Measurements from ENCODE around the gene ZBTB38. TPM values are rescaled to one million over a fixed set of nuclear protein-coding genes. Genes with fewer than 3 reads are reported as not detected.

The ZBTB38 gene
- total RNA-seq, 1 donor from 2014 or later, result 102 TPM

GRCh38 chr3:141395005-141395589, 26.8 kb downstream of the ZBTB38 start:
- intact Hi-C loops (cut with DNase I), result no loop called here
- no peak for ATAC-seq
- DNase-seq (ENCODE audit: missing footprints), result no peak

DNA sequence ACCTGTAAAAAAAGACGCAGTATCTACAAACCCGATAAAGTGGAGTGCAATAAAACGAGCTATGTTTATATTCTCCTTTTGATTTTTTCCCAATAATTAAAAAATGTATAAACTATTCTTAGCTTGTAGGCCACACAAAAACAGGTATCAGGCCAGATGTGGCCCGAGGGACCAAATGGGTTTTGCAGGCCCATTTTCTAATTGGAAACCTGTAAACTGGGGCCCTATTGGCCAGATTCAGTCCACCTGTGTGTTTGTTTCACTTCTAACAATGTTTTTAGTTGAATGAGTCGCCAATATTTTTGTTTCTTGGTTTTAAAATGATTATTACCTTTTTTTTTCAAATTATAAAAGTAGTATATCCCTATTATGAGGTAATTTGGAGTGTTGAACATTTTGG, 29.7 kb downstream of the ZBTB38 start:
- intact Hi-C loops (cut with DNase I), result no loop called here
- DNase-seq (ENCODE audit: missing footprints) (no peak), ATAC-seq (no peak)

GRCh38 chr3:141399200-141399599, 30.9 kb downstream of the ZBTB38 start:
- ATAC-seq (no peak), DNase-seq (ENCODE audit: missing footprints) (no peak)
- intact Hi-C loops (cut with DNase I), result no loop called here

GRCh38 chr3:141400073-141400971, 32.0 kb downstream of the ZBTB38 start:
- DNase-seq (ENCODE audit: missing footprints) (no peak), ATAC-seq (no peak)
- intact Hi-C loops (cut with DNase I), result no loop called here

DNA sequence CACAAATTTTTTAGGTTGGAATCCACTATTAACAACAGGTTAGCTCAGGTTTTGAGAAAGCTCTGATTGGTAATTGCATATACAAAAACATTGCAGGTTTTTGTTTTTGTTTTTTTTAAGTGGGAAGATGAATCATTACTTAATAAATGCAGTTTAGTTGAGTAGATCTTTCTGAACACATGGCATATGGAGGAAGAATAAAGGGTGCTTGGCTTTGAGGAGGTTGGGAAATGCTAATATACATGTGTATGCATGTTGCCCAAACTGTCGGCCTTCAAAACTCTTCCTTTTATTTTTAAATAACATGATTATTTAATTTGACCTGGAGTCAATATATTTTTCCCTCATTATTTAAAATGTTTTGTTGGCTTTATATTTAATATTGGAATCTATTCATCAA, 32.8 kb downstream of the ZBTB38 start:
- ATAC-seq, result no peak
- DNase-seq (ENCODE audit: missing footprints), result no peak
- intact Hi-C loops (cut with DNase I), result no loop called here

DNA sequence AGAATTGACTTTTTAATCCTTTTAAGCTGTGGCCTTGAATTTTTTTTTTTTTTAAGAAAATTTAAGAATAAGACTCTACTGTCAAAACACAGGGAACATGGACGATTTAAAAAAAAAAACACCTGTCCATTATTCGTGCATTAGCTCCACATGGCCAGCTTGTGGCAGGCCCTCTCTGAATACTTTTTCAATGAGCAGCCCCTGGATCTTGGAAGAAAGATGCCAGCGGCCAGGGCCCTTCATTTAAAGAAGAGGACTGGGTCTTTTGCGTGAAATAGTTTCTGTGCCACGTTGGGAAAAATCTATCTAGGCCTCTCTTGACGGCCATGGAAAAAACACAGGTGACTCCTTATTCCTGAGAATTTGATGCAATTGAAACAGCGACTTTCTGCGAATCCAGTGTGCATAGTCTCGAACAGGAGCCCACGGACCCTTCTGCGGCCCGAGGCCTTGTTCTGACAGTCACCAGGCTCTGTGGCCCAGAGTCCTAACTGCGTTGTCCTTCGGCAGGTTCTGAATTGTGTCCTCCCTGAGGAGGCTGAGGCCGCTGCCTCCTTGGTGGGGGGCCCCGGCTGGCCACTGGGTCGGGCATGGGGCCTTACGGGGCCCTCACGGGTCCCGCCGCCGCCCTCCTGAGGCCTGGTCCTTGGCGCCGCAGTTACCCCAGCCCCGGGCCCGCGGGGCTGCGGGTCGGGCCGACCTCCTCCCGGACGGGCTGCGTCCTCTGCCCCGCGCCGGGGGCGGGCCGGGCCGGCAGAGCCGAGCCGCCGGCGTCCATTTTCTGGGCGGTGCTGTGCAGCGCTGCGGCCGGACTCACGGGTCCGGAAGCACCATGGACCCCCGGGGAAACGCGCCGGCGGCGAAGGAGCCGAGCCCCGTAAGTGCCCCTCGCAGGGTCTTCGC, 33.5 kb downstream of the ZBTB38 start:
- intact Hi-C loops (cut with DNase I), result loop anchor here (2.0 kb wide), 2 partner anchors 33 to 41 kb away; partner anchors contain the start of gene ZBTB38
- DNase-seq (ENCODE audit: missing footprints) (peak; percentile 86), ATAC-seq (peak; percentile 78)

DNA sequence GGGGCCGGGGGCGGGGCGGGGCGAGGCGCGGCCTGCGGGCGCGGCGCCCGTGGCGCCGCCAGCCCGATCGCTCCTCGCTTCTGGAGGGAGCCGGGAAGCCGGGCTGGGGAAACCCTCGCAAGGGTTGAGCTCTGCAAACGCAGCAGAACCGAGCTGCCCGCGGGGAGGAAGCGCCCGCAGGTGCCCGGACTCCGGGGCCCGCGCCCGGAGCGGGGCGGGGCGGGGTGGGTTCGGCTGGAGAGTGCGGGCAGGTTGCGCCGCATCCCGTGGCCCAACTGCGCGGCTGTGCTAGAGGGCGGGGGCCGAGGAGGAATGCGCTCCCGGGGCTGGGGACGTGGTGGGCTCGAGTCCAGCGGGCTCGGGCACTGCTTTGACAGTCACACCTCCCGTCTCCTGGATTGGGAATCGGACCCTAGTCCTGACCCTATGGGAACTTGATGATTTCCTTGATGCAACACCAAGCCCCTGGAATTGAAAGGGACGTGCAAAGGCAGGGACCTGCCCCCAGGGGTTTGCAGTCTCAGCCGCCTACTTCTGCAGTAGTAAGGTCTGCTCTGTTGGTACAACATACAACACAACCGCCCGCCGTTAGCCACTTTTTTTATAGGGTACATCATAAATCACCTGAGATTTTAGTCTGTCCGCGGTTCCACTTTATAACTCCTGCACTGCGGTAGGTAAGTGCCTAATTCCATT, 34.3 kb downstream of the ZBTB38 start:
- ATAC-seq (peak; percentile 82), DNase-seq (ENCODE audit: missing footprints) (peak; percentile 85)
- intact Hi-C loops (cut with DNase I), result loop anchor here (2.0 kb wide), 2 partner anchors 34 to 40 kb away; partner anchors contain the start of gene ZBTB38

DNA sequence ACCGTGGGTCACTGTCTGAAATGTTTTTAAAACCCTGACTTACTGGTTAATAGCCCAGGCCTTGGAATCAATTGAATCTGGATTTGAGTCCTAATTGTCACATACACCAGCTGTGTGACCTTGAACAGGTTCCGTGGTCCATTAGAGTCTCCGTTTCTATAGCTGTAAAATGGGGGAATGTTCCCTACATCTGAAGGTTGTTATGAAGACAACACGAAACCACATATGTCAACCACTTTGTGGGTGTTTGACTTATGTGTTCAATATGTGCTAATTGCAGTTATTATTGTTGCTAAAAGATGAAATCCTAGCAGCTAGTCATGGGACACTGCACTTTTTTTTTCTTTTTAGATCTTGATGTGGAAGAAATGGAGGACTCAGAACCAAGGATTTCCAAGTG, 35.3 kb downstream of the ZBTB38 start:
- ATAC-seq (no peak), DNase-seq (ENCODE audit: missing footprints) (no peak)
- intact Hi-C loops (cut with DNase I), result loop anchor here (2.0 kb wide), 2 partner anchors 35 to 39 kb away; partner anchors contain the start of gene ZBTB38

DNA sequence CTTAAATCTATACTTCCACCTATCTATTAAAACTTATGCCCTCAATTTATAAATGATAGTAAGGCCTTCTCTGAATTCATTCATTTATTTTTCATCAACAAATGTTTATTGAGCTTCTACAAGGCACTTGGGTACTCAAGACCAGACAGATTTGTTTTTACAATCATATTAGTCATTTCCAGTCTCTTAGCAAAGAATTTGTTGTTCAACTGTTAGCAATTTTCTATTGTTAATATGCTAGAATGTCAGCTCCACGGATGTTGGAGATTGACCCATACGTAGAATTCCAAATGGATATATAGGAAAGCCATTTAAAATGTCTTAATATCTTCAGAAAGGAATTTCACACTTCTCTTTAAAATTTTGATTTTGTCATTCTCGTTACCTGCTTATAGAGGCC, 36.7 kb downstream of the ZBTB38 start:
- intact Hi-C loops (cut with DNase I), result no loop called here
- DNase-seq (ENCODE audit: missing footprints) (no peak), ATAC-seq (no peak)

GRCh38 chr3:141405591-141405990, 37.3 kb downstream of the ZBTB38 start:
- ATAC-seq (no peak), DNase-seq (ENCODE audit: missing footprints) (no peak)
- intact Hi-C loops (cut with DNase I), result no loop called here

- intact Hi-C loops (cut with DNase I), result no loop called here
- DNase-seq (ENCODE audit: missing footprints), result no peak
- ATAC-seq, result no peak
Observed at GRCh38 chr3:141406265-141406664, 38.0 kb downstream of the ZBTB38 start.

DNA sequence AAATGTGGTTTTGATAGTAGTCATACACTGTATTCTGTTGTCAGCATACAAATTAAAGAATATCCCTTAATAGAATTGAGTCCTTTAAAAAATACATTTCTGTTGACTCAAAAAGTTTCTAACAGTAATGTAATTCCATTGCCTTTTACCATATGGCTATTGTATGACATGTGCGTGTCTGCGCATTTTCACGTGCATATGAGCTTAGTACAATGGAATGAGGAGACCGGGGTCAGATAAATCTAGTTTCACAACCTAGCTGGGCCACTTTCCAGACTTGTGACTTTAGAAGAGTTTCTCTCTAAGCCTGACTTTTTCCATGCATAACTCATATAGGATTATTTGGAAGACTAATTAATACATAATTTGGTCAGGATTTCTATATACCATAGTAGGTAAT, 38.7 kb downstream of the ZBTB38 start:
- DNase-seq (ENCODE audit: missing footprints) (no peak), ATAC-seq (peak; percentile 27)
- intact Hi-C loops (cut with DNase I), result no loop called here

- intact Hi-C loops (cut with DNase I), result no loop called here
- no peak for ATAC-seq
- no peak for DNase-seq (ENCODE audit: missing footprints)
Observed at GRCh38 chr3:141407825-141408224, 39.5 kb downstream of the ZBTB38 start.

DNA sequence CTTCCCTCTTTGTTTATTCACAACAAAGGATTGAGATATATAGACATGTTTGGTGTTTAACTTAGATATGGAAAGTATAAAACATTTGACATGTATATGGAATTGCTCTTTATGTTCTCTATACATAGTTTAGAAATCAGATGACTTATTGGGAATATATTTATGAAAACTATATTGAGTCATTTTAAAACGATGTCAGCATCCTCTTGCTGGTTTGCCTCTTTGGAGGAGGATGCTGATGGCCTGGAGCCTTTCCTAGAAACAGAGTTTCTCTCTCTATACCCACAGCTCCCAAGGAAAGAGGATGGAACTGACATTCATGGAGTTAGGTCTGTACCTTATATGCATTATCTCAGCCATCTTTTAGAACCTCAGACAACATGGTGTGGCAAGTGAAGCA, 40.3 kb downstream of the ZBTB38 start:
- DNase-seq (ENCODE audit: missing footprints), result no peak
- intact Hi-C loops (cut with DNase I), result no loop called here
- no peak for ATAC-seq

GRCh38 chr3:141409940-141410241, 41.6 kb downstream of the ZBTB38 start:
- DNase-seq (ENCODE audit: missing footprints), result no peak
- intact Hi-C loops (cut with DNase I), result loop anchor here (2.0 kb wide), 2 partner anchors 31 to 41 kb away; partner anchors contain the start of gene ZBTB38
- ATAC-seq, result no peak

GRCh38 chr3:141410408-141410807, 42.1 kb downstream of the ZBTB38 start:
- intact Hi-C loops (cut with DNase I), result loop anchor here (2.0 kb wide), 2 partner anchors 30 to 42 kb away; partner anchors contain the start of gene ZBTB38
- ATAC-seq (peak; percentile 69), DNase-seq (ENCODE audit: missing footprints) (no peak)

GRCh38 chr3:141410846-141411245, 42.5 kb downstream of the ZBTB38 start:
- no peak for DNase-seq (ENCODE audit: missing footprints)
- ATAC-seq, result no peak
- intact Hi-C loops (cut with DNase I), result loop anchor here (2.0 kb wide), 2 partner anchors 30 to 42 kb away; partner anchors contain the start of gene ZBTB38

DNA sequence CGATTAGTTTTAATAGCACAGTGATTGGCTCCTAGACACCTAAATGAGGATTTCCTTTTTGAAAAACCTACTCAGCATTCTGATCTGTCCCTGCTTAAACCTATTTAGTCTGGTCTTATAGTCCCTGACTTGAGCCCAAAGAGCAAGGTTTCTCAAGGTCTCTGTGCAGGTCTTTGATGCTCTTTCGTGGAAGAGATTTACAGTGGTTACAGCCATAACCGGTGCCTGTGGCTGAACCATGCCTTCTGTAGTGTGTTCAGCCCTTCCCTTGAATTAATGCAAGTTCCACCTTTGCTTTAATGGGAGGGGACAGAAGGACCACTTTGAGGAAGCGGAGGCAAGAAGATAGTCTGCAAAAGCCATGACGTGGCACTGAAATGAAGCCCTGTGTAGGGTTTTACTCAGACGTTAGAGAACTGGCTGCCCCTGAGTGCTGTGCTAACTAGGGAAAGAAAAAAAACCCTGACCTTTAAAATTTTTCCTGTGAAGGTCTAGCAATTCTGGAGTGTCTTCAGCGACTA, 43.0 kb downstream of the ZBTB38 start:
- ATAC-seq, result peak; percentile 18
- intact Hi-C loops (cut with DNase I), result loop anchor here (2.0 kb wide), 2 partner anchors 29 to 43 kb away; partner anchors contain the start of gene ZBTB38

More for the DNA sequence above, 43.0 kb downstream of the ZBTB38 start:
- DNase-seq (ENCODE audit: missing footprints), result no peak
